ENCODE measurements around the gene TNIP3.

GRCh38 chr4:121098266-121098665, 65.9 kb downstream of the TNIP3 start:
- TF ChIP-seq CTCF (IDR thresholded peaks at IDR 0.05; ENCODE audit: insufficient read depth, low read depth, low read length) (no peak), EZH2 (IDR thresholded peaks at IDR 0.05; ENCODE audit: insufficient read depth, low read length) (no peak)
